Testis (tissue), 2 donors: ENCODE measurements around the gene IL23R.
"Not testable (repeated sequence)": the region's sequence is repeated elsewhere in the genome, so short reads cannot be mapped to it uniquely, and the experiment has no call there.

Experiments used
- CTCF ChIP-seq, 3 experiments: fragments of 450-650 bp in 2 of 3; fragments of 200-600 bp in 1 of 3; sonication (generic) in 1 of 3; IDR thresholded peaks; one replicate each; pipeline ENCODE4 v1.5.1; 2016 to 2019; ENCODE audit warnings: antibody characterized with exemption in 3 of 3, mild to moderate bottlenecking in 2 of 3, moderate library complexity in 1 of 3
- POLR2A ChIP-seq: fragments of 450-650 bp; IDR thresholded peaks from one replicate; pipeline ENCODE4 v1.6.1; 2017; ENCODE audit warnings: antibody characterized with exemption, mild to moderate bottlenecking, moderate library complexity

DNA sequence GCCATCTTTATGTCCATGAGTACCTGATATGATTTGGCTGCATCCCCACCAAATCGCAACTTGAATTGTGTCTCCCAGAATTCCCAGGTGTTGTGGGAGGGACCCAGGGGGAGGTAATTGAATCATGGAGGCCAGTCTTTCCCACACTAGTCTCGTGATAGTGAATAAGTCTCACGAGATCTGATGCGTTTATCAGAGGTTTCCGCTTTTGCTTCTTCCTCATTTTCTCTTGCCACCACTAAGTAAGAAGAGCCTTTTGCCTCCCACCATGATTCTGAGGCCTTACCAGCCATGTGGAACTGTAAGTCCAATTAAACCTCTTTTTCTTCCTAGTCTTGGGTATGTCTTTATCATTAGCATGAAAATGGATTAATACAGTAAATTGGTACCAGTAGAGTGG lies 41.1 kb downstream of the IL23R start:
- TF ChIP-seq CTCF (IDR thresholded peaks at IDR 0.05); POLR2A: not testable (repeated sequence)
